ENCODE measurements around the gene ZBTB42.

ZBTB42 gene

DNA sequence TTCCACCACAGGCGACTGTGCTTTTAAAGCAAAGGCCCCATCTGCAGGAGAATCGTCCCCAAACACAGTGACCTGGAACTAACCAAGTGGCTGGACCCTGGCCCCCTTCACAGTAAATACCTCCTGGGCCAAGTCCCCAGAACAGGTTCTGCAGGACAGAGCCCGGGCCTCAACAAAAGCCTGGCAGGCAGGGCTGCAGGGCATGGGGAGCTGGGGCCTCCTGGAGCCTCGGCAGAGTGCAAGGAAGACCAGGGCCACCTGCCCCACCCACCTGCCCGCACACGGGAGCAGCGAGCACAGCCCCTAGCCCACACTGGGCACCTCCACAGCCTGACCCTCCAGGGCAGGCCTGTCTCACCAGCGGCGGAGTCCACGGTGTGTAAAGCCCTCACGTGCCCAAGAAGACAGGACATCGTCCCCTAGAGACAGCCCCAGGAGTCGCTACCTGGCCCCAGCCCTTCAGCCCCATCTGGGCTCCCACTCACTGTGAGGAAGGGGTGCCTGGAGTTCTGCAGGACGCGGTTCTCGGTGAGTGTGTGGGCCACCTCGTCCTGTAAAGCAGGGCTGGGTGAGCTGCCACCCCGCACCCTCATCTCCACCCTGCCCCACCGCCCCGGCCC, 26.3 kb upstream of the ZBTB42 start:
- peak; percentile 67 for DNase-seq (ENCODE audit: low read depth)
- TF ChIP-seq, protein P1, sequence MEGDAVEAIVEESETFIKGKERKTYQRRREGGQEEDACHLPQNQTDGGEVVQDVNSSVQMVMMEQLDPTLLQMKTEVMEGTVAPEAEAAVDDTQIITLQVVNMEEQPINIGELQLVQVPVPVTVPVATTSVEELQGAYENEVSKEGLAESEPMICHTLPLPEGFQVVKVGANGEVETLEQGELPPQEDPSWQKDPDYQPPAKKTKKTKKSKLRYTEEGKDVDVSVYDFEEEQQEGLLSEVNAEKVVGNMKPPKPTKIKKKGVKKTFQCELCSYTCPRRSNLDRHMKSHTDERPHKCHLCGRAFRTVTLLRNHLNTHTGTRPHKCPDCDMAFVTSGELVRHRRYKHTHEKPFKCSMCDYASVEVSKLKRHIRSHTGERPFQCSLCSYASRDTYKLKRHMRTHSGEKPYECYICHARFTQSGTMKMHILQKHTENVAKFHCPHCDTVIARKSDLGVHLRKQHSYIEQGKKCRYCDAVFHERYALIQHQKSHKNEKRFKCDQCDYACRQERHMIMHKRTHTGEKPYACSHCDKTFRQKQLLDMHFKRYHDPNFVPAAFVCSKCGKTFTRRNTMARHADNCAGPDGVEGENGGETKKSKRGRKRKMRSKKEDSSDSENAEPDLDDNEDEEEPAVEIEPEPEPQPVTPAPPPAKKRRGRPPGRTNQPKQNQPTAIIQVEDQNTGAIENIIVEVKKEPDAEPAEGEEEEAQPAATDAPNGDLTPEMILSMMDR (IDR thresholded peaks at IDR 0.05; ENCODE audit: control insufficient read depth, extremely low read depth, insufficient read depth), result no peak
- H3K4me3 ChIP-seq (ENCODE audit: low read depth, low read length), result no peak overlapping the region

DNA sequence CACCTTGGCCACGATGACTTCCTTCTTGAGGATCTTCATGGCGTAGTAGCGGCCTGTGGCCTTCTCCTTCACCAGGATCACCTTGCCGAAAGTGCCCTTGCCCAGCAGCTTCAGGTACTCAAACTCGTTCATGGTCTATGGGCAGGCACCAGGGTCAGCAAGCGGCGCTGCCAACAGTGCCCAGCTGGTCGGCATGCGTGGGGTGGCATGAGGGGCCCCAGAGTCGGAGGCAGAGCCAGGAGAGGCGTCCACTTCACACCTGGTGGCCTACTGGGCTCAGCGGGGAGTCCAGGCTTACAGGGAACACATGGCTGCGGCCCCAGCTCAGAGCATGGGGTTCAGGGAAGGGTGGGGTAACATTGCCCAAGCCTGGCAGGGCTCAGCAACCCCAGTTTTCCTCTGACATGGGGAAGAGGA, 25.8 kb upstream of the ZBTB42 start:
- H3K4me3 ChIP-seq (ENCODE audit: low read depth, low read length), result no peak overlapping the region
- TF ChIP-seq, protein P1 (IDR thresholded peaks at IDR 0.05; ENCODE audit: control insufficient read depth, extremely low read depth, insufficient read depth), result no peak

DNA sequence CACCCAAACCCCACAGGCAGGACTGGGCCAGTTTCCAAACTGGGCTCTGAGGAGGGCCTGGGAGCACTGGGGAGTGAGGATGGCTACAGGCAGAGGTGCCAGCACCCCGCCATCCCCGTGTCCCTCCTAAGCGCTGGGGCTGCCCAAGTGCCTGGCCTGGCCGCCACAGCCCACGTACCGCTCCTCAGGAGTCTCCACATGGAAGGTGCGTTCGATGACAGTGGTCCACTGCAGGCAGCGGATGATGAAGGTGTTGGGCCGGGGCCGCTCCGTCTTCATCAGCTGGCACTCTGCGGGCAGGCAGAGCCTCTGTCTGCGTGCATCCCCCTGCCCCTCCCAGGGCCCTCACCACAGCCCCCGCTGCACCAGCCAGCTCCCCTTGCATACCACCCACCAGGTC, 24.4 kb upstream of the ZBTB42 start:
- TF ChIP-seq, protein P1 (IDR thresholded peaks at IDR 0.05; ENCODE audit: control insufficient read depth, extremely low read depth, insufficient read depth), result no peak
- H3K4me3 ChIP-seq (ENCODE audit: low read depth, low read length), result no peak overlapping the region
- no peak for DNase-seq (ENCODE audit: low read depth)

More for the DNA sequence above, 25.8 kb upstream of the ZBTB42 start:
- DNase-seq (ENCODE audit: low read depth), result no peak

DNA sequence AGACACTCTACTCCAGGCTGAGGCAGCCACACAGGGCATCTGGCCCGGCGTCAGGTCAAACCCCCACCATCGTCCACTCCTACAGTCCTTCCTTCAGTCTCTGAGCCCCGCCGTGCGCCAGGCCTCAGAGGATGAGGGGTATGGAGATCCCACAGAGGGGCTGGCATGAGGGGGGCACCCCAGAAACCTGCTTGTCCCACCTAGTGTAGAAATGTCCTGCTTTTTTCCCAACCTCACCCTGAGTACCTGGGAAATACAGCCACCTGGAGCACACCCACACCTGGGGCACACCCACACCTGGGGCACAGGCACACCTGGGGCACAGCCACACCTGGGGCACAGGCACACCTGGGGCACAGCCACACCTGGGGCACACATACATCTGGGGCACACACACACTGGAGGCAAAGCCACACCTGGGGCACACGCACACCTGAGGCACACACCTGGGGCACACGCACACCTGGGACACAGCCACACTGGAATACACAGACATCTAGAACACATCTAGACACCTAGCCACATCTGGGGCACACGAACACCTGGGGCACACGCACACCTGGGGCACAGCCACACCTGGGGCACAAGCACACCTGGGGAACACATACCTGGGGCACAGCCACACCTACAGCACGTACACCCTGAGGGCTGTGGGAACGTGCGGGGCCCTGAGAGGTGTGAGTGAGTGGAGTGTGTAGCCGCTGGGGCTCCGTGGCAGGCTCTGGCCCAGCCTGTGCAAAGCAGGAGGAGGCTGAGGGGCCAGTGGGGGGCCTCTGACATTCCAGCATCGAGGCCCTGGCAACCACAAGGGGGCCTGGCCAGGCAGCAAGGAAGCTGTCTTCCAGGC, 23.7 kb upstream of the ZBTB42 start:
- H3K4me3 ChIP-seq (ENCODE audit: low read depth, low read length), result no peak overlapping the region
- no peak for DNase-seq (ENCODE audit: low read depth)
- TF ChIP-seq, protein P1 (IDR thresholded peaks at IDR 0.05; ENCODE audit: control insufficient read depth, extremely low read depth, insufficient read depth), result no peak

DNA sequence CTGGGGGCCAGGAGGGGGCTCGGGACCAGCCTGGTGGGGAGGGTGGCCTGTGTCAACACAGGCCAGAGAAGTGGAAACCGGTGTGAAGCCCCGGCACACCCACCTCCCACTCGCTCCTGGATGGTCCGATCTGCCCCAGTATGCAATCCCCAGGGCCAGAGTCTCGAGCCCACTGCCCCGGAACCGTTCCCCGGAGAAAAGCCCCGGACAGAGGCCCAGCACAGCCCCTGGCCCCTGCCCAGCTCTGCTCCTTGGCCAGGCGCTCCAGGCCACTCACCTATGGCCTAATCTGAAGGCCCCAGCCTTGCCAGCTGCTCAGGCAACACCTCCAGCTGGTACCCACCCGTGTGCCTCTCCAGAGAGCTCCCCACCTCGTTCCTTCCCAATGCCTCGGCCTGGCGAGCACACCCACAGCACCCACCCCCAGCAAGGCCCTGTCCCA, 23.1 kb upstream of the ZBTB42 start:
- no peak overlapping the region for H3K4me3 ChIP-seq (ENCODE audit: low read depth, low read length)
- TF ChIP-seq, protein P1 (IDR thresholded peaks at IDR 0.05; ENCODE audit: control insufficient read depth, extremely low read depth, insufficient read depth), result no peak
- DNase-seq (ENCODE audit: low read depth), result no peak

DNA sequence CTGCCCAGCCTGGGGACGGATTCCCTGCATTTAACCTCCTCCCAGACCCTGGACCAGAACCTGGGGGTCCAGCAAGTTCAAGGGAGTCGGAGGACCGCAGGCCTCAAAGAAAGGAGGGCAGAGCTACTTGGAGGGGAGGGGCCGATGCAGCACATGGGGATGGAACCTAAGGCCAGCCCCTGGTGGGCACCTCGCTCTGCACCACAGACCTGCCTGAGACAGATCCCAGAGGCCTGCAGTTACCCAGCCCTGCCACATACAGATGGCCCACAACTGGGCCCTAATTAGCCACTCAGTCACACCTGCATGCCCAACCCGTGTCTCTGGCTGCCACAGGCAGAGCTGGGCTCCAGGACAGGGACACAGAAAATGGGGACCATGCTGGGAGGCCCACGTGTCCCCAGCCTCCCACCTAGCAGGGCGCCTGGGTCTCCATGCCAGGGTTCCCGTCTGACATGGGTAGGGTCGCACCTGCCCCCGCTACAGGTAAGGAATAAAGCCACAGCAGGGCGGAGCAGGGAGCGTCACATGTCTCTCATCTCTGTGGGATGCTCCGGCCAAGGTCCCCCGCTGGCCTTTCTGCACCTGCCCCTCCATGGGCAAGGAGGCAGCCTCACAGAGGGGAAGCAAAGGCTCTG, 22.1 kb upstream of the ZBTB42 start:
- TF ChIP-seq, protein P1 (IDR thresholded peaks at IDR 0.05; ENCODE audit: control insufficient read depth, extremely low read depth, insufficient read depth), result no peak
- DNase-seq (ENCODE audit: low read depth), result no peak
- H3K4me3 ChIP-seq (ENCODE audit: low read depth, low read length), result no peak overlapping the region

All from LNCaP clone FGC (cell line).